Ovary (tissue), 3 donors: Measurements from ENCODE around the gene LSP1.

Experiments used
- CTCF ChIP-seq, 3 donors: fragments of 450-650 bp in 2 of 3; fragments of 200-600 bp in 1 of 3; IDR thresholded peaks; one replicate each; pipeline versions ENCODE4 v1.5.1 to v1.8.0; 2016 to 2022; ENCODE audit warnings: antibody characterized with exemption in 3 of 3, mild to moderate bottlenecking in 1 of 3
- POLR2A ChIP-seq: fragments of 450-650 bp; IDR thresholded peaks from one replicate; pipeline ENCODE4 v1.6.1; 2017; ENCODE audit warnings: antibody characterized with exemption, mild to moderate bottlenecking, moderate library complexity
- donor health status: DM: no; HTN: no; CAD: no.

- TF ChIP-seq CTCF (IDR thresholded peaks at IDR 0.05) (no peak), POLR2A (no peak)
Measured at GRCh38 chr11:1820463-1821325, 32.2 kb upstream of the LSP1 start.
